HG02759 (cell line): ENCODE data around the gene SLC16A7.

Source experiments
- ATAC-seq: cut with Tn5 transposase; IDR thresholded peaks from one replicate; pipeline ENCODE4 v1.9.1; 2021; ENCODE audit warnings: mild to moderate bottlenecking, moderate library complexity; ENCODE audit not compliant: unreplicated experiment

SLC16A7 gene

GRCh38 chr12:59620326-59620725 lies 24.5 kb downstream of the SLC16A7 start:
- peak; percentile 34 for ATAC-seq

DNA sequence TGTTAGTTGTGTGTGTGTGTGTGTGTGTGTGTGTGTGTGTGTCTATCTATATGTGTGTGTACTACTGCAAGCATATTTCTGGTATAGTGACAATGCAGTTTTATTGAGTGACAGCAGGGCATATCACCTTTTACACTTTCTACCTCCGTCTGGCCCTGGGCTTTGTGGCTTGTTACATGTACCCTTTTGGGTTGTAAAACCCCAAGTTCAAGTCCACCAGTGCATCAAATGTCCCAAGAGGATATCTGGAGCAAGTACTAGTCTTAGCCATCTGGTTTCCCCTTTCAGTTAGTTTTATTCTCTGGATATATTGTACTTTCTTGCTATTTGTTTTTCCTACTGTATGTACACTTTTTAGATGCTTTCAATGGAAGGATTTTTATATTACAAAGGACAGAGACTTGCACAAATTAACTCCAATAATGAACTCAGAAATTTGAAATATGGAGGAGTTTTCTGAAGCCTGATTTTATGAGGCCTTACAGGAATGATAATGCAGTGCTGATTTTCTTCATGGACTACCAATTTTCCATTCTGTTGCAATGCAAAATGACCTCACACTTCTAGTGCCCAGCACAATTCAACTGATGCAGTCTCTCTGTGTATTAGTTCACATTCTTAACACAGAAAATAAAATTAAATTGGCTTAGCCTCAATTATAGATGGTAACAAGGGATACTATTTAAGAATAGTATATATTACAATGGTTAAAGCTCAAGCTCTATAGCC lies 29.1 kb downstream of the SLC16A7 start:
- ATAC-seq = no peak

- no peak for ATAC-seq
Observed at GRCh38 chr12:59626382-59626781, 30.6 kb downstream of the SLC16A7 start.

DNA sequence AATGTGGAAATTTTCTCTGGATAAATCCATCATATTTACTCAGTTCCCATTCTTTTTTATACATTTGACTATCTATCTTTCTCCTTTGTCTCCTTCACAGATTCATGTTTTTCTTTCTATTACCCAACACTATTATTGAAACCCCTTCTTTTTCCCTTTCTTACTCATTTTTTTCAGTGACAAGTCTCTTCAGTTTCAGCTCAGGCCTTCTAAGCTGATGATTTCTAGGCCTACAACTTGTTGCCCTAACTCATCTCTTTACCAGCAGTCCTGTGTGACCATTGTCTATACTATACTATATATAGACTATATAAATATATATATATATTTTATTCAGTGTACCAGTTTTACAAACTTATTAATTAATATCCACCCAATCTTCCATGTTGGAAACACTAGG lies 31.8 kb downstream of the SLC16A7 start:
- ATAC-seq = no peak

GRCh38 chr12:59629890-59630289 lies 34.1 kb downstream of the SLC16A7 start:
- no peak for ATAC-seq

DNA sequence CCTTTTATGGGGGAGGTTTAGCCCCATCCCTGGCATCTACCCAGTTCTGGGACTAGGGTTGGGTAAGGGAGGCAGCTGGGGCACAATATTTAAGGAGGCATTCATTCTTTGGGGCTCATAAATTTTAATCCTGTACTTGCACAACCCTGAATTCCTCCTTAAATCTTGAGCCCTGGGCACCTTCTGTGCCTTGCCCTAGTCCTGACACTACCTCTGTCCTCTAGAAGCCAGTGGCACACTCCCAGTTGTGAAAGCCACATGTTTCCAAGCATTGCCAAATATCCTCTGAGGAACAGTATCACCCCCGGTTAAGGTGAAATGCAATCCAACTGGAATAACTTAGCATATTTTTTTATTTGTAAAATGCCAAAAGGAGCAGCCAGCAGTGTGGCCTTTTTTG lies 36.6 kb downstream of the SLC16A7 start:
- ATAC-seq = no peak

- ATAC-seq = no peak
Observed at GRCh38 chr12:59634254-59634653, 38.4 kb downstream of the SLC16A7 start.

GRCh38 chr12:59636945-59637691 lies 41.3 kb downstream of the SLC16A7 start:
- ATAC-seq = peak; percentile 67

- peak; percentile 11 for ATAC-seq
Observed at GRCh38 chr12:59637692-59638070, 41.9 kb downstream of the SLC16A7 start.

- ATAC-seq = no peak
Observed at GRCh38 chr12:59643550-59643949, 47.7 kb downstream of the SLC16A7 start.

DNA sequence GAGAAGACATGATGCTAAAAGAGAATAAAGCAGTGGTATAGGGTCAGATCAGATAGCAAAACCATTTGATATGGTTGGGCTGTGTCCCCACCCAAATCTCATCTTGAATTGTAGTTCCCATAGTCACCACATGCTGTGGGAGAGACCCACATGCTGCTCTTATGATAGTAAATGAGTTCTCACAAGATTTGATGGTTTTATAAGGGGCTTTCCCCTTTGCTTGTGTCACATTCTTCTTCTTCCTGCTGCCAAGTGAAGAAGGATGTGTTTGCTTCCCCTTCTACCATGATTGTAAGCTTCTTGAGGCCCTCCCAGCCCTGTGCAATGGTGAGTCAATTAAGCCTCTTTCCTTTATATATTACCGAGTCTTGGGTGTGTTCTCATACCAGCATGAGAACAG lies 49.4 kb downstream of the SLC16A7 start:
- ATAC-seq = no peak

DNA sequence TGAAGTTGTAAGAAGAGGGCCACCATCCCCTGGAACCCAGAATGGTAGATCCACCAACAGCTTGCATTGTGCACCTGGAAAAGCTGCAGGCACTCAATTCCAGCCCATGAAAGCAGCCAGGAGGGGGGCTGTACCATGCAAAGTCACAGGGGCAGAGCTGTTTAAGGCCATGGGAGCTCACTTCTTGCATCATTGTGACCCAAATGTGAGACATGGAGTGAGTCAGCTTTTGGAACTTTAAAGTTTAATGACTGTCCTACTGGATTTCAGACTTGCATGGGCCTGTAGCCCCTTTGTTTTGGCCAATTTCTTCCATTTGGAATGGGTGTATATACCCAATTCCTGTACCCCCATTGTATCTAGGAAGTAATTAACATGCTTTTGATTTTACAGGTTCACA lies 50.8 kb downstream of the SLC16A7 start:
- ATAC-seq = no peak

GRCh38 chr12:59649203-59649602 lies 53.4 kb downstream of the SLC16A7 start:
- no peak for ATAC-seq

- no peak for ATAC-seq
Observed at GRCh38 chr12:59650588-59651228, 54.9 kb downstream of the SLC16A7 start.

GRCh38 chr12:59651229-59651920 lies 55.5 kb downstream of the SLC16A7 start:
- no peak for ATAC-seq

DNA sequence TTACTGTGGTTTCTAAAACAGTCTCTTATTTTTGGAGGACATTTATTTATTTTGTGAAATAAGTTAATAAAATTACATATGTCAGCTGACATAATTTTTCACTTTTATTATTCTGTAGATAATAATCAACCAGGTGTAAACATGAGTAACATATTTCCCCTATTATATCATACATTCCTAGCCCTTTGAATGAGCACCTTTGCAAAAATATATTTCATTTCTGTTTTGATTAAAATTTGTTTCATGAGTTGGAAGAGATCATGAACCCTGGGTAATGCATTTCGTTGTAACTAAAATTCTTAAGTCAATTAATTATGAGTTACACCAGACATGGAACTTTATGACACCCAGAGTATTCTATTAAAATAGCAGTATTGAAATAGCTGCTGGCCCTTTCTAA lies 56.3 kb downstream of the SLC16A7 start:
- no peak for ATAC-seq

DNA sequence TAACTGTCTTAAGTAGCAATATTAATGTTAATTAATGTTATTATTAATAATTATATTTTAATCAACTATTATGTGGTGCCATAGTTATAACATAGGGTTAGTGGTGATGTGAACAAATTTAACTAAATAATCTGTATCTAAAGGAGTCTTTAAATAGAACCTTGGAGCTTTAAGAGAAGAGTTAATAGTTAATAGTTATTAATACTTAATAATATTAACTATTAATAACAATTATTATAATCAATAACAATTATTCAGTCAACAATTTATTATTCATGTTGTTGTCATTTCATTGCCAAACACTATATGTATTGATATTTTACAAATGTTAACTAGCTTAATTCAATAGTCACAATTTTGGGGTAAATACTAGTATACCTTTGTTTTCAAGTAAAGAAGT lies 58.2 kb downstream of the SLC16A7 start:
- ATAC-seq = no peak

DNA sequence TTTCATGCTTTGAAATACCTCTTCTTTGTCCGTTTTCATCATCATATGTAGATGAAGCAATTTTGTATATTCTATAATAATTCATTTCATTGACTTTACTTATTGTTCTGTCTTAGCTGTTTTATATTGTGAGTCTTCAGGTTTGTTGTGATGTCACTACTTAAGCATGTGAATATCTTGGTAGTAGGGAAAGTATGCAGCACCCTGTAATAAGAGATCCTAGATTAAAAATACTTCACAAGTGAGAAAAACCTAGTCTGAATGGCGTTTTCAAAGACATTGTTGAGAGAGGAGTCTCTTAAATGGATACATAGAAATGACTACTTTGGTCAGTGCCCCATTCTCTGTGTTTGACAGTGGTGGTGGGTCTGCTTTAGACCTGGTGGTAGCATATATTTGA lies 61.4 kb downstream of the SLC16A7 start:
- no peak for ATAC-seq

DNA sequence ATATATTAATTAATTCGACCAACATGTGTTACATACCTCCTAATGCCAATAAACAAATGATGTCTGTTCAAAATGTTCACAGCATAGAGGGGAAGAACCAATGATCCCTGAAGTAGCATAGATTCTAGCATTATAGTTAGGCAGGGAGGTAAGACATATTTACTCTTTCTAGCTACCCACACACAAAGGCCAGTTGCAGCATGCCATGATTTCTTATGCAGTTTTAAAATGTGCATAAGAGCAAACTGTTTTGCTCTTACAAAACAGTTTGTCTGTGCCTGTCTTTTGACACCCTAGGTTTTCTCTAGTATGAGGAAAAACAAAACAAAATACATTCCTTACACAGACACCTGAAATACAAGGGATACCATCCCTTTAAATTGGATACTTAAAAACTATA lies 61.9 kb downstream of the SLC16A7 start:
- ATAC-seq = no peak

- no peak for ATAC-seq
Observed at GRCh38 chr12:59660148-59660547, 64.3 kb downstream of the SLC16A7 start.

DNA sequence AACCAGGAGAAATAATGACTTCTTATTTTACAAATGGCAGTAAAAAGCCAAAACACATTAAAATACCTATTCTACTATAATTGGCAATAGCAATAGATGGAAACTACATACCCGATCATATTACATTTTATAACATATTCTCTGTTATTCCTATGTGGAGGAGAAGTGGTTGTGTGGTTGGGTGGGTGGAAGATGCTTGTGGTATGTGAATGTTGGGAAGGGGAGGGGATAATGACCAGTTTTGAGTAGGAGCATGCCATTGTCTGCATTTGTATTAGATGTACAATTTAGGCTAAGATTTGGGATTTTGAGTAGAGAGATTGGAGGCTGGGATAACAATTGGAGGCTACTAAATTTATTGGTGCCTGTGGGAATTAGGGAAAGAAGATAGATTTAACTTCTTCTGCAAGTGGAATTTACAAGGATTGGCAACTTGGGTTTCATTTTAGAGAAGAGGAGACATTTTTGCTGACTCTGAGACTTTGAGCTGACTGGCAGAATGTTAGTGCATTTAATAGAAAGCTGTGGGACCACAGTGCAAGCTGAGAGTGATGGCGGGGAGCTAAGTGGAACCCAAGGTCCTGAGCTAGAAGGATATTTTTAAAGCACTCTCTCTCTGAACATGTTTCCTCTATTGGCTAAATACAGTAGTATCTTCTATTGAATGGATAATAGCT lies 65.2 kb downstream of the SLC16A7 start:
- no peak for ATAC-seq
